D341Med (cell line): ENCODE data around the gene SPG11.
"Not testable (repeated sequence)": the region's sequence is repeated elsewhere in the genome, so short reads cannot be mapped to it uniquely, and the experiment has no call there.

ENCODE experiments used
- DNase-seq: peaks from one replicate; pipeline ENCODE4 v3.0.0; 2012; ENCODE audit warnings: low spot score

The SPG11 gene

DNA sequence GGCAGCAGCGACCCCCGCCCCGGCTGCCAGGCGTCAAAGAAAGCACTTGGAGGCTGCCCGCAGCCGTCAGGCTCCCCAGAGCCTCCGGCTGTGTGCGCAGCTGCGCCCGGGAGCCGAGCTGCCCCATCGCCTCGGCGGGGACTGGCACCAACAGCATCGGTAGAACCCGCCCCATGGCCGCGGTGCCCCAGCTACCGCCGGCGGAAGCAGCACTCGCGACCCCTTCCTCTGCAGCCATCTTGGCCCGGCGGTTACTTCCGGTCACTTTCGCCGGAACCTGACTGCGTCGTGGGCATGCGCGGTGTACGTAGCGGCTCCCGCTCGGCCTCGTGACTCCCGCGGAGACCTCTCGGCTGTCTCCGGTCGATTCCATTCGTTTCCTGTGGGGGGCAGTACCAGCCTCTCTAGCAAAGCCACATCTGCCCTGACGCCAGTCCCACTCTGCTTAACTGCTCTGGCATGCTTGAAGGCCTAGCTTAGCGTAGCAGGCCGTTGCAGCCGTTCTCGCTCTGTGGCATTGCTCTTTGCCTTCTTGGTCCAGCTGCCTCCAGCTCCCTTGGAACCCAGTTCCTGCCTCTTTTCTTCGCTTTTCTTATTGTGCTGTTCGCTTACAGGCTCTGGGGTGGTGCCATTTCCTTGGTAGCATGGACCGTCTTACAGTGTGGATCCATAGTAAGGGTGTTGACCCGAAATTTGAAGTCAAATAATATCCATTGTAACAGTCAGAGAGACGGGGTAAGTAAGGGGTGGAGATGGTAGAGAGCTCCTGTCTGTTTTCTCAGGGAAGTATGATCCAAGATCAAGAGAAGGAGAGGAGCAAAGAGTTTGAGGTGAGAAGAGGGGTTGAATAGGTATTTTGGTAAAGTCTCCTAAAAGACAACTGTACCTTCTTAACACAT lies at the start of gene SPG11:
TSS of gene SPG11 (minus strand) at position 253 of the 899 bp plus-strand sequence. CDS start at position 238, 15 bp downstream.
- peak; percentile 96 for DNase-seq

GRCh38 chr15:44712346-44713005 lies 49.0 kb upstream of the SPG11 start:
- DNase-seq = no peak

DNA sequence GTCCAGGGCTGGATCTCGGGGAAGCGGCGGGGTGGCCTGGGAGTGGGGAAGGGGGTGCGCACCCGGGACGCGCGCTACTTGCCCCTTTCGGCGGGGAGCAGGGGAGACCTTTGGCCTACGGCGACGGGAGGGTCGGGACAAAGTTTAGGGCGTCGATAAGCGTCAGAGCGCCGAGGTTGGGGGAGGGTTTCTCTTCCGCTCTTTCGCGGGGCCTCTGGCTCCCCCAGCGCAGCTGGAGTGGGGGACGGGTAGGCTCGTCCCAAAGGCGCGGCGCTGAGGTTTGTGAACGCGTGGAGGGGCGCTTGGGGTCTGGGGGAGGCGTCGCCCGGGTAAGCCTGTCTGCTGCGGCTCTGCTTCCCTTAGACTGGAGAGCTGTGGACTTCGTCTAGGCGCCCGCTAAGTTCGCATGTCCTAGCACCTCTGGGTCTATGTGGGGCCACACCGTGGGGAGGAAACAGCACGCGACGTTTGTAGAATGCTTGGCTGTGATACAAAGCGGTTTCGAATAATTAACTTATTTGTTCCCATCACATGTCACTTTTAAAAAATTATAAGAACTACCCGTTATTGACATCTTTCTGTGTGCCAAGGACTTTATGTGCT lies 48.4 kb upstream of the SPG11 start:
- DNase-seq = peak; percentile 58

DNA sequence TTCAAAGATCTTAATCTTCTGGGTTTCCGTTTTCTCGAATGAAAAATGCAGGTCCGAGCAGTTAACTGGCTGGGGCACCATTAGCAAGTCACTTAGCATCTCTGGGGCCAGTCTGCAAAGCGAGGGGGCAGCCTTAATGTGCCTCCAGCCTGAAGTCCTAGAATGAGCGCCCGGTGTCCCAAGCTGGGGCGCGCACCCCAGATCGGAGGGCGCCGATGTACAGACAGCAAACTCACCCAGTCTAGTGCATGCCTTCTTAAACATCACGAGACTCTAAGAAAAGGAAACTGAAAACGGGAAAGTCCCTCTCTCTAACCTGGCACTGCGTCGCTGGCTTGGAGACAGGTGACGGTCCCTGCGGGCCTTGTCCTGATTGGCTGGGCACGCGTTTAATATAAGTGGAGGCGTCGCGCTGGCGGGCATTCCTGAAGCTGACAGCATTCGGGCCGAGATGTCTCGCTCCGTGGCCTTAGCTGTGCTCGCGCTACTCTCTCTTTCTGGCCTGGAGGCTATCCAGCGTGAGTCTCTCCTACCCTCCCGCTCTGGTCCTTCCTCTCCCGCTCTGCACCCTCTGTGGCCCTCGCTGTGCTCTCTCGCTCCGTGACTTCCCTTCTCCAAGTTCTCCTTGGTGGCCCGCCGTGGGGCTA lies 47.8 kb upstream of the SPG11 start, which contains the start of the genes B2M and PATL2:
TSS of gene B2M (plus strand) at position 422 of the 647 bp plus-strand sequence. CDS start at position 452, 30 bp downstream.
TSS of gene PATL2 (minus strand) at position 228 of the 647 bp plus-strand sequence. CDS start 34,833 bp downstream, outside the sequence.
- peak; percentile 97 for DNase-seq

DNA sequence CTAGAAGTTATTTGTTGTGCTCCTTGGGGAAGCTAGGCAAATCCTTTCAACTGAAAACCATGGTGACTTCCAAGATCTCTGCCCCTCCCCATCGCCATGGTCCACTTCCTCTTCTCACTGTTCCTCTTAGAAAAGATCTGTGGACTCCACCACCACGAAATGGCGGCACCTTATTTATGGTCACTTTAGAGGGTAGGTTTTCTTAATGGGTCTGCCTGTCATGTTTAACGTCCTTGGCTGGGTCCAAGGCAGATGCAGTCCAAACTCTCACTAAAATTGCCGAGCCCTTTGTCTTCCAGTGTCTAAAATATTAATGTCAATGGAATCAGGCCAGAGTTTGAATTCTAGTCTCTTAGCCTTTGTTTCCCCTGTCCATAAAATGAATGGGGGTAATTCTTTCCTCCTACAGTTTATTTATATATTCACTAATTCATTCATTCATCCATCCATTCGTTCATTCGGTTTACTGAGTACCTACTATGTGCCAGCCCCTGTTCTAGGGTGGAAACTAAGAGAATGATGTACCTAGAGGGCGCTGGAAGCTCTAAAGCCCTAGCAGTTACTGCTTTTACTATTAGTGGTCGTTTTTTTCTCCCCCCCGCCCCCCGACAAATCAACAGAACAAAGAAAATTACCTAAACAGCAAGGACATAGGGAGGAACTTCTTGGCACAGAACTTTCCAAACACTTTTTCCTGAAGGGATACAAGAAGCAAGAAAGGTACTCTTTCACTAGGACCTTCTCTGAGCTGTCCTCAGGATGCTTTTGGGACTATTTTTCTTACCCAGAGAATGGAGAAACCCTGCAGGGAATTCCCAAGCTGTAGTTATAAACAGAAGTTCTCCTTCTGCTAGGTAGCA lies 47.0 kb upstream of the SPG11 start:
- no peak for DNase-seq

GRCh38 chr15:44706946-44707636 lies 43.6 kb upstream of the SPG11 start:
- DNase-seq = no peak

DNA sequence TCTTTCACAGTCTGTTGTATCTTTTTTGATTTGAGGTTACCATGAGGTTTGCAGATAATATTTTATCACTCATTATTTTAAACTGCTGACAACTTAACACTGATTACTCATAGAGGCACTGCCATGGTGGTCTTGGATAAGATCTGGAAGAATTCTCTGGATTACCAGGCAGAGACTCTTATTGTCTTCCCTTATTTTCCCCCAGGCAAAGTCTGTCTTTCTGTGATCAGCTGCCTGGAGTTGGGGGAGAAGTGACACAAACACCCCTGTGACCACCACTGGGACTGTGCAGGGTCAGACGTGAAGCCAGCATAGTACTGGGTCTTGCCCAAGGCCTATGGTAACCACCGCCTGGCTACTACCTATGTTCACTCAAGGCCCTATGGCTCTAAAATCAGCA lies 42.9 kb upstream of the SPG11 start:
- no peak for DNase-seq

DNA sequence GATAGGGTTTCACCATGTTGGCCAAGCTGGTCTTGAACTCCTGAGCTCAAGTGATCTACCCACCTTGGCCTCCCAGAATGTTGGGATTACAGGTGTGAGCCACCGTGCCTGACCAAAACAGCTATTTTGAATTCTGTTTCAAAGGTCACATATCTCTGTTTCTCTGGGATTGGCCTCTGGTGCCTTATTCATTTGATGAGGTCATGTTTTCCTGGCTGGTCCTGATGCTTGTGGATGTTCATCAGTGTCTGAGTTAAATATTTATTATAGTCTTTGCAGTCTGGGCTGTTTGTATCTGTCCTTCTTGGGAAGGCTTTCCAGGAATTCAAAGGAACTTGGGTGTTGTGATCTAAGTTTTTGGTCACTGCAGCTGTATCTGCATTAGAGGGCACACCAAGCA lies 42.5 kb upstream of the SPG11 start:
- no peak for DNase-seq

DNA sequence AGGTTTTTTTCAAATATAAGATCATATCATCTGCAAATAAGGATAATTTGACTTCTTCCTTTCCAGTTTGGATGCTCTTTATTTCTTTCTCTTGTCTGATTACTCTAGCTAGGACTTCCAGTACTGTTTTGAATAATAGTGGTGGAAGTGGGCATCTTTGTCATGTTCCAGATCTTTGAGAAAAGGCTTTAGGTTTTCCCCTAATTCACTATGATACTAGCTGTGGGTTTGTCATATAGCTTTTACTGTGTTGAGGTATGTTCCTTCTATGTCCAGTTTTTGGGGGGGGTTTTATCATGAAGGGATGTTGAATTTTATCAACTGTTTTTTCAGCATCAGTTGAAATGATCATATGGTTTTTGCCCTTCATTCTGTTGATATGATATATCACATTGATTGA lies 37.2 kb upstream of the SPG11 start:
- not testable (repeated sequence) for DNase-seq

GRCh38 chr15:44698641-44699040 lies 35.2 kb upstream of the SPG11 start:
- no peak for DNase-seq

- DNase-seq = no peak
Observed at GRCh38 chr15:44697014-44697413, 33.6 kb upstream of the SPG11 start.

DNA sequence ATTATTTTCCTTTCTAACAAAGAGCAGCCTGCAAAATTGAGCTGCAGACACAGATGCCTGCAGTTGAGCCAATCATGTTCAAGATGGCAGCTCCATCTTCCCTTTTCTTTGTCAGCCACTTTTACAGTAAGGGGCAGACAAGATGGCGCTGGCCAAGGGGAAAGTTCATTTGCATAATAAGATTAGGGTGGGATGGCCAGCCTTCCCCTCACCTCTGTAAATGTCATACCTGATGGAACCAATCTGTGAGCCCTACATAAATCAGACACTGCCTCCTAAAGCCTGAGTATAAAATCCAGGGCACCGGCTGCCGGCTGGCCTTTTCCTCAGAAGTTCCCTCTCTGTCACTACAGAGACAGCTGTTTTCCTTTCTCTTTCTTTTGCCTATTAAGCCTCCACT lies 31.8 kb upstream of the SPG11 start:
- no peak for DNase-seq

DNA sequence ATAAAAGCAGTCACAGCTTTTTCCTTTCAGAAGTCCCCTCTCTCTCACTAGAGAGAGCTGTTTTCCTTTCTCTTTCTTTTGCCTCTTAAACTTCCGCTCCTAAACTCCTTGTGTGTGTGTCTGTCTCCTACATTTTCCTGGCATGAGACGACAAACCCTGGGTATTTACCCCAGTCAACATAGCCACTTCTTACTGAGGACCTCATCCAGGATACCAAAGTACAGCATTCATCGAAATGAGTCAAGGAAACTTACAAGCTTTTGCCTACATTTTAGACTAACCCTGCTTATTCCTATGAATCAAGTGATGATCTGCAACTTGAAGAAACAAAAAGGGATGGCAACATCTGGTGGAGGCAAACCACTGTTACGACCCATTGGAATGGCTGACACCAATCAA lies 31.0 kb upstream of the SPG11 start:
- DNase-seq = no peak

DNA sequence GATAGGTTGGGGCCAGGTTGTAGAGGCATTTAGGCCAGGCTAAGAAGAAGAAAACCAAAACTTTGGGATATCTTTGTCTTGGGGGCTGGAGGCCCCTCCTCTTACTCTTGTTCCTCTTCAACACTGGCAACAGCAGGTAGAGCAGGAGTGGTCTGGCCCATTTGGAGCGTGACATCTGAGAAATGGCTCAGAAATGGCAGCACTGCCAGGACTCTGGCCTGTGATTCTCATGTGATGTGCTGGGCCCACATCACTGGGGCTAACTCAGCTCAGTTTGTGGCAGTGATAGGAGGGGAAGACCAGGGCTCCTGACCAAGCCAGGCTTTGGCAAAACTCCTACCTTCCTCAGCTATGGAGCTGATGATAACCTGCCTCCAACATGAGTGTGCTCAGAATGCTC lies 29.2 kb upstream of the SPG11 start:
- DNase-seq = no peak

DNA sequence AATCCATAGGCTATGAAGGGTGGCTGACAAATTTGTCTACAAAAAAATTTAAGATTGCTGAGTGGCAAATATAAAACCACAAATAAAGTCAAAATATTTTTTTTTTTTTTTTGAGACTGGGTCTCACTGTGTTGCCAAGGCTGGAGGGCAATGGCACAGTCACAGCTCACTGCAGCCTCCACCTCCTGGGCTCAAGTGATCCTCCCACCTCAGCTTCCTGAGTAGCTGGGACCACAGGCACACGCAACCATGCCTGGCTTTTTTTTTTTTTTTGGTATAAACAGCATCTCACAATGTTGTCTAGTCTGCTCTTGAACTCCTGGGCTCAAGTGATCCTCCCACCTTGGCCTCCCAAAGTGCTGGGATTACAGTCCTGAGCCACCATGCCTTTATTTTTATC lies 26.8 kb upstream of the SPG11 start:
- not testable (repeated sequence) for DNase-seq

- DNase-seq = not testable (repeated sequence)
Observed at GRCh38 chr15:44689318-44689717, 25.9 kb upstream of the SPG11 start.

- DNase-seq = not testable (repeated sequence)
Observed at GRCh38 chr15:44682809-44683682, 19.6 kb upstream of the SPG11 start.

DNA sequence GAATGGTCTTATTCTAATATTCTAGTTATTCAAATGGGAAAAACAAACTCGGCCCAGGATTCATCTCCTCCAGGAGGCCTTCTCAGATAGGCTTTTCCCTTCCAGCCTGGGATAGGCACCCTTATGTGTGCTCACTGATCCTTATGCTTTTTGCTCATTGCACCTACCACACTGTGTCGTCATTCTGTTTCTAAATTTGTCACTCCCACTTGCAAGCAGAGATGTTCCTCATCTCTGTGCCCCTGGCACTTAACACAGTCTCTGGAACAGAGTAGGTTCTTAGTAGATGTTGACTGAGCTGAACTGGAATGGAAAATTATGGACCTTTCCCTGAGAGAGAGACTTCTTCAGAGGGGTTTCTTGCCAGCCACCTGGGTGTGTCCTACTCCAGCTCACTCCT lies 18.7 kb upstream of the SPG11 start:
- no peak for DNase-seq

GRCh38 chr15:44676676-44677075 lies 13.2 kb upstream of the SPG11 start:
- no peak for DNase-seq

GRCh38 chr15:44675911-44676310 lies 12.4 kb upstream of the SPG11 start:
- no peak for DNase-seq
